ENCODE measurements around the gene UBA1.

UBA1 gene

GRCh38 chrX:47214435-47215077, 20.9 kb downstream of the UBA1 start:
- no peak for TF ChIP-seq CTCF (IDR thresholded peaks at IDR 0.05; ENCODE audit: low read depth, low read length)
- H3K4me3 ChIP-seq (ENCODE audit: low read depth, low read length), result no peak overlapping the region

GRCh38 chrX:47215291-47215900, 21.8 kb downstream of the UBA1 start:
- no peak for TF ChIP-seq CTCF (IDR thresholded peaks at IDR 0.05; ENCODE audit: low read depth, low read length)
- H3K4me3 ChIP-seq (ENCODE audit: low read depth, low read length), result no peak overlapping the region

DNA sequence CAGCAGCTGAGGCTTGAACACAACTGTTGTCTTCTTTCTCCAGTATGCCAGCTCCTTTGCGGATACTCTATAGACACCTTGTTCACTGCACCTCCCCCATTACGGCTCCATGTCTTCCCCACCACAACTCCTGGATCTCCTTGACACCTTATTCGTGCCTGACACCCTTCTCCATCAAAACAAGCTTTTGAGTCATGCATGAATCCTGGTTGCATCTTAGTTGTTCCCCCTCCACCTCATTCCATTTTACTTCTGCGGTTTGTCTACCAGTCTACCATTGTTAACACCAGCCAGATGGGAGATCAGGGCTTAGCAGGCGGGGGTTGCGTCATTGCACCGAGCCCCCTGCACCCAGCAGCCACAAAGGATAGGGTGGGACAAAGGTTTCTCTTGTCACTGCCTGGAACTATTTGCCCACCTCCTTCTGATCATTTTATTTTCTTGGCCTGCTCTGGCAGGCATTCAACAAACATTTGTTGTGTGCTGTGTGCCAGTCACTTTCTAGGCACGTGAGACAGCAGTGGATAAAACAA, 22.8 kb downstream of the UBA1 start:
- no peak overlapping the region for H3K4me3 ChIP-seq (ENCODE audit: low read depth, low read length)
- no peak for TF ChIP-seq CTCF (IDR thresholded peaks at IDR 0.05; ENCODE audit: low read depth, low read length)

DNA sequence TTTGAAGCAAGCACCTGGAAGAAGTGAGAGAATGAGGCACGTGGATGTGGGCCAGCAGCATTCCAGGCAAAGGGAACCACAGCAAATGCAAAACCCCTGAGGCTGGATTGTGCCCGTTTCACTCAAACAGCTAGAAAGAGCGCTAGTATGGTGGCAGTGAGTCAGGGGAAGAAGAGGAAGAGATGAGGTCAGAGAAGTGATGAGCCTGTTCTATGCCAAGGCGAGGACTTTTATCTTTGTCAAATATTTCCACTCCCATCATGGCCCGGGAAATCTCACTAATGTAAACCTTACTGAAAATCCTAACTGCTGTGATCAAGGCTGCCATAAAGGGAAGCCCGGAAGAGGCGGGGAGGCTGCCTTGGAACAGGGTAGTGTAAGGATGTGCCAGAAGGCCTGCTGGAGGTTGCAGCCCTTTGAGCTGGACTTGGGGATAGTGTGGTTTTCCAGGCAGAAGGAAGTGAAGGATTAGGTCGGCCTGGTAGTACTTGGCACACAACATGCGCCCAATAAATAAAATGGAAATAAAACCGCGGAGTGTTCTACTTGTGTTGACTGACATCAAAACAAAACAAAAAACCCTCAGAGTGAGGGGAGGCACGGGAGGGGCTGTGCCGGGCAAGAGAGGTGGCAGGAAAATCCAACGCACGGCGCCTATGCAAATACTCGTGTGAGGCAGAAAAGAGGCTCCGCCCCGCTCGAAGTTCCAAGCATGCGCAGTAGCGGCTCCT, 23.7 kb downstream of the UBA1 start:
- TF ChIP-seq CTCF (IDR thresholded peaks at IDR 0.05; ENCODE audit: low read depth, low read length), result no peak
- H3K4me3 ChIP-seq (ENCODE audit: low read depth, low read length), result peak overlapping the region; percentile 38

DNA sequence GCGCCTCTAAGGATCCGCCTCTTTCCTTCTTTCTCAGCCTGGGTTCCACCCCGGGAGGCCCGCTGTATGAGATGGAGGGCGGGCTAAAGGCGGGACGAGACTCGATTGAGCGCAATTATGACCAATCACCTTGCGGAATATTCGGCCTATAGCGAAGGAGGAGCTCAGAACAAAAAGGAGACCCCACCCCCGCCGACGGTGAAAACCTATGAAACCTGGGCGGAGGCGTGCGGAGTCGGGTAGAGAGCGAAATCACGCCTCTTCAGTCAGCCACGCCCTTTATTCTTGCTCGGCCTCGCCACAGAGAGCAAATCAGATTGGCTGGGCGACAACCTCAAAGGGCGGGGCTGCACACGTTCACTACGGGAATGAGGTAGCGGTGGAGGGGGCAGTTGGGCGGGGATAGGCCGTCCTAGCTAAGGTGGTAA, 24.2 kb downstream of the UBA1 start:
- no peak for TF ChIP-seq CTCF (IDR thresholded peaks at IDR 0.05; ENCODE audit: low read depth, low read length)
- H3K4me3 ChIP-seq (ENCODE audit: low read depth, low read length), result peak overlapping the region; percentile 77

- no peak for TF ChIP-seq CTCF (IDR thresholded peaks at IDR 0.05; ENCODE audit: low read depth, low read length)
- peak within 1 kb of the TSS; percentile 77 for H3K4me3 ChIP-seq (ENCODE audit: low read depth, low read length)
Measured at GRCh38 chrX:47218280-47218919, 24.8 kb downstream of the UBA1 start, which contains the start of gene CDK16. TSS of gene CDK16 (plus strand) at chrX:47218681. CDS start at chrX:47223558, 4,877 bp downstream.
